Measurements from ENCODE around the gene ELK3.

The ELK3 gene

DNA sequence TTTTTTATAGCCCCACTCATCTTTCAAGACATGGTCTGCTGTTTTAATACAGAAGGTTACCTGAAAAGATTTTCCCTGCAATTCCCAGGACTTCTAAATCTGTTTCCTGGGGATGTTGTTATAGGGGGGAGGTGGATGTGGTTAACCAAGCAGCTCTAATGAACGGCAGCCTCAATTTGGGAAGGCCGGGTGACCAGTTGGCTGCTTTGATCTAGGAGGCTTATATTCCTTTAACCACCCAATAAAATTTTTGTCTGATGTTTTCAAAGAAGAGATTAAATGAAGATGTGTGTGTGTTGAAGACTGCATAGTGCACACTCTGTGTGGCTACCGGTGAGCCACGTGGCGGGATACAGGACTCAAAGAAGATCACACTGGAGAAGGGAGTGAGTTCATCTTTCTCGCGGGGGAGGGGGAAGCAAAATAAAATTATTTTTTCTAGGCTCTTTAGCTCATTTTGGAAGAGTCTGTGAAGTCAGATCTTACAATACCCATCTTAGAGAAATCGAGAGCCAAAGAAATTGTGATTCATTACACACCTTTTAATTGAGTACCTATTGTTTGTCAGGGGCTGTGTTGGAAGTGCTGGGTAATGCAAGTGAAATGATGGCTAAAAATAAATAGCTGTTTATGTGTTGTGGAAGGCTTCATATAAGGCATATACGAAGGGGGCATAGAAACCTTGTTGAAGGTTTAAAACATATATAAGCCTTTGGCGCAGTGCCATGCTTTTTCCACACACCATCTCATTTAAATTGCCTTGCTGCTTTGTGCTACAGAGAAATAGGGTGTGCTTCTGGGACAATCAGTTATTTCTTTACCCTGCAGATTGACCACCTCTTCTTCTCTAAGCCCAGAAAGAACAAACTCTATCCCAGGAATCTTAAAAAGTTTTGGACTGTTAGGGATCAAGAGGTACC is 18.5 kb downstream of the ELK3 start:
- no peak for DNase-seq

DNA sequence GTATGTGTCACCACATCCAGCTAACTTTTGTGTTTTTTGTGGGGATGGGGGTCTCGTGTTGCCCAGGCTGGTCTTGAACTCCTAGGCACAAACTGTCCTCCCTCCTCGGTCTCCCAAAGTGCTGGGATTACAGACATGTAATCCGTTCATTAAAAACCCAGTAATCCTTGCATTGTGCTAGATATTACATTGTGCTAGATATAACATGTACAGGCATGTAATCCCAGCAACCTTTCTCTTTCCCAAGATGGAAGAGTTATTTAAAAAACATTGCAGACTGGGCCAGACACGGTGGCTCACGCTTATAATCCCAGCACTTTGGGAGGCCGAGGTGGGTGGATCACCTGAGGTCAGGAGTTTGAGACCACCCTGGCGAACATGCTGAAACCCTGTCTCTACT is 19.7 kb downstream of the ELK3 start:
- no peak for DNase-seq

DNA sequence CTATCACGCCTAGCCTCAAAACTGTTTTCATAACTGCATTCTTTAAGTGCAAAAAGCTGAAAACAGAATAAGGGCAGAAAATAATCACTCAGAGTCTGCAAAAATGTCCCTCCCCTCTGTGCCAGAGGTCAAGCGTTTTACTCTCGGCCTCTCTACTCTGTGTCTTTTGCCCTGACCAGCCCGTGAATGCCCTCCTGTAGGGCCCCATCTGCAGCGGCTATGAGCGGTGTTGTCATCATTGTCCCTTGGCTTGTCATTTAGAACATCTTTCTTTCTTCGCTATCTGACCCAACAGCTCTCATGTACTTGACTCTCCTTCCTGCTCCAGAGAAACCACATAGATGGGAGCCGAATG is 21.7 kb downstream of the ELK3 start:
- no peak for DNase-seq

DNA sequence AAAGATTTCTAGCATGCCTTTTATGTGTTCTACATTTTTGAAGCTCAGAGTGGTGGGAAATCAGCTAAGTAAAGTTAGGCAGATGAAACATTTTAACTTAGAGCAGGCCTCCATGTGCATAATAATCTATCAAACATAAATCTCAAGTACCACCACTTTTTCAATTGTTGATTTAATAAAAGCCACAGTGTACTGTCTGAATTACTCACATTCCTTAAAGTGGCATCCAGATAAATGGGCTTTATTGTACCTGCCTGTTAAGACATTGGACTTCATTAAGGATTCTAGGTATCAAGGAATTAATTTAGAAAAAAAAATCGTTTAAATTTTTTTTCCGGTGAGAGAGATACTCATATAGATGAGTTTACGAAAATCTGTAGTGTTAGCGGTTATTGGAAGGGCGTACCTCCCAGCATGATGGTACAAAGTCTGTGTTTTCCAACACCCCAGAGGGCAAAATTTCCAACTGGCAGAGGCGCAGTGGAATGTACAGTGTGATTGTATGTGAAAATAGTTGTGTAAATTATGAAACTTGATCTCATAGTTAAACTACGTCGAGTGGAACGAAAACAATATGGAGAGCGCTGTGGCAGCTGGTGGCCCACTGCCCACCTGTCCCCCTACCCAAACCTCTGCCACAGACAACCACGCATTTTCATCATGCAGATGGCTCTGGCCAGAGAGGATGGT is 25.0 kb downstream of the ELK3 start:
- no peak for DNase-seq

DNA sequence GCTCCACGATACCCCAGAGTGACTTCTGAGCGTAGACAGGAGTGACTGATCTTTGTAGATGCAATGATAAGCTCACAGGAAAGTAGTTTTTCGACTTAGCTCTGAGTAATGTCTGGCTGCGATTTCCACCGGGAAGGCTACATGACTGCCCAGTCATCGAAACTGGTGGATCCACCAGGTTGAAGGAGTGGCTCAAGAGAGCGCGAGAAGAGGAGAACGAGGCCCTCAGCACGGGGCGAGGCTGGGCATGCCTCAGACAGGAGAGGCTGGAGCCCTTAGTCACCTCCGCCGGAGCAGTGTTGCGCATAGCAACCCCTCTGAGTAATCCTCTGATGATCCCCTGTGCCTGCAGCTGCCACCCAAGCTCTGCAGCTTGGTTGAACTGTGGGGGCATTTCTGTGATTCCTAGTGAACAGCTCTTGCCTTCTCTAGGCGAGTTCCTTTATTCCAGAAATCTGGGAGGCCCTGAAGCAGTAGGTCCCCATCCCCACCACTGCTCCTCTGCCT is 25.6 kb downstream of the ELK3 start:
- no peak for DNase-seq

DNA sequence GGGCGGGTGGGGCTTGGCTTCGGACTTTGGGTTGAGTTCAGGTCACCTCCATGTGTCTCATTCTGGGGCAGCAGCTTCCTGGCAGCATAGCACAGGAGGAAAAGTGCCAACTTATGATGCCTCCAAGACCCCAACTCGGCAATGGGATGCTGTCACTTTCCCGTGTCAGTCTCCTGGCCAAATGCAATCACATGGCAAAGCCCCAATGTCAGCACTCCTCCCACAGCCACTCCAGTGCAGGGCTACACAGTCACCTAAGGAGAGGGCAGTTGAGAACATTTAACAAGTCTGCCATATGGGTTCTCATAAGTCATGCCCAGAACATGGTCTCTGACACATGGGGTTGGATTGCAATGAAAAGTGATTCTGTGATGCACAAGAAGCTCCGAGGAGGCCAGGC is 26.7 kb downstream of the ELK3 start:
- no peak for DNase-seq

DNA sequence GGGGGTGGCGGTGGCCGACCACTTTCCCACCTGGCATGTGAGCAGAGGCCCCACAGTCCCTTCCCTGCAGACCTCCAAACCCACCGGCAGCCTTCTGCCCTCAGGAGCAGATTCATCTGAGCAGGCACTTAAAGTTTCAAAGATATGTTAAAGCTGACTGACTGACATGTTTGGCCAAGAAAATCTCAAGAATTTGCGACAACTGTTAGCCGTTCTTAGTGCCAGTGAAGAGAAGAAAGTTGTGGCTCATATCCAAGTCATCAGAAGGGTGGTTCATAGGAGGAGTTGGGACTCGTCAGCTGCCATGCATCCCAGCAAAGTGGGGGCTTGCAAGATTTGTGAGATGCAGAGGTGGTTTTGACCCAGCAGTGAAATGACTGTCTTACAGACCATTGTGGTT is 27.2 kb downstream of the ELK3 start:
- DNase-seq = no peak

DNA sequence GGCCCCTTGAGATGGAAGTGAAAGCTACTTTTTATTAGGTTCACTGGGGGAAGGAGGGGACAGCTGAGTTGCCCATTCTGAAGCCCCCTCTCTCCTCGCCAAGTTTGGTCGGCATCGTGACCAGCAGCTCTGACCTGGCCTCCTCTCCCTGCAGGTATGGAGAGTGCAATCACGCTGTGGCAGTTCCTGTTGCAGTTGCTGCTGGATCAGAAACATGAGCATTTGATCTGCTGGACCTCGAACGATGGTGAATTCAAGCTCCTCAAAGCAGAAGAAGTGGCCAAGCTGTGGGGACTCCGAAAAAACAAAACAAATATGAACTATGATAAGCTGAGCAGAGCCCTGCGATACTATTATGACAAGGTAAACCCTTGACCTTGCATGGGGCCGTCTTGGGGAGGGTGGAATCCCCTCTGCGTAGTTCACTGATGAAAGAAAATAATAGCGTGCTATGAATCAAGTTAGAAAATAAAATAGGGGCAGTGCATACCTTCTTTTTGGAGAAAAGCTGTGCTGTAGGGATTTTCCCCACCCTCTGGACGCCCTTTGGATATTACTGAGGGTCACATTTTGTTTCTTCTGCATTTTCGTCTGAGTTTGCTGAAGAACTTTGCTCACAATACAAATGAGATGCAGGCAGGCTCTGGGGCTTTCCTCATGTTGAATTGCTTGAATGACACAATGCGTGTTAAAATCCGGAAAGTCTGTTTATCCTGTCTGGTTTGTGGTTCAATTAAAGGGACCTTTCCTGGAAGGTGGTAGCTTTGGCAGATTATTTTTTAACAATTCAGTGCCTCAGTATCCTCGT is 29.4 kb downstream of the ELK3 start:
- no peak for DNase-seq

DNA sequence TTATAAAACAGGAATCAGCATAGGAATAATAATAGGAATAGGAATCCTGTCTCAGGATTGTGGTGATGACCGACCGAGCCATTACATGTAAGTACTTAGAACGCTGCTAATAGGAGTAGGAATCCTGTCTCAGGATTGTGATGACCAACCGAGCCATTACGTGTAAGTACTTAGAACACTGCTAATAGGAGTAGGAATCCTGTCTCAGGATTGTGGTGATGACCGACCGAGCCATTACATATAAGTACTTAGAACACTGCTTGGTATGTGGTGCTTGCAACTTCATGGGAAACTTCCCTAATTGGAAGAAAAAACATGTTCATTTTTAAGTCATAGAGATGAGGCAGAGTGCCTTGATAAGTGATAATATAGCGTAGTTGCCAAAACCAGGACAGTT is 30.0 kb downstream of the ELK3 start:
- no peak for DNase-seq

DNA sequence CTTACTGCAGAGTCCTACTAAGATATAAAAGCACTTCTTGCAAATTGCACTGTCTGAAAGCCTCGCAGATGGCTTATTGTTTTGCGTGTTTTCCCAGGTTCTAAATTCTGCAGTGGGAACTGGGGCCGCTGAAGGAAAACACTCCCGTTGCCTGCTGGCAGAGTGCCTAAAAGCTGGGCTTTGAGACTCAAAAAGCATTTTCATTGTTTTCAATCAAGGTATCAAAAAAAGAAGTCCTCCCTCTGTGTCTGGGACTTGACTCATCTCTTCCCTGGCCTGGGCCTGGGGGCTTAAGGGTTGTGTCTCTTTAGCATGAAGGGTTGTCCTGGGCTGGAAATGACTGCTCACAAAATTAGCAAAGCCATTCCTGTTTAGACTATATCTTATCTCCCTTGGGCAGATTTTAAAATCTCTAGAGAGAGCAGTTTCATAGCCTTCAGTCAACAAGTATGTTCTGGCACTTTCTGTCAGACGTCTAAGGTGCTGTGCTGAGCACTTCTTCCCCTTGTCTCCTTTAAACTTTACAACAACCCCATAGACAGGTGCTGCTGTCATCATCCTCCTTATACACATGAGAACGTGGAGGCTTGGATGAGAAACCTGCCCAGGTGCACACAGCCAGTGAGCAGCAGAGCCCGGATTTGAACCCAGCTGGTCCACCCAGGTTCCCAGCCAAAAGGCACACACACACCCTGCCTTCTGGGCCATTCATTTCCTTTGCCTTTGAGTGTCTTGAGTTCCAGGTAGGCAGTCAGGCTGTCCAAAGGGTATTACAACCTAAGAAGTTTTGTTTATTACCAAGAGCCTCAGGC is 31.1 kb downstream of the ELK3 start:
- DNase-seq = no peak

DNA sequence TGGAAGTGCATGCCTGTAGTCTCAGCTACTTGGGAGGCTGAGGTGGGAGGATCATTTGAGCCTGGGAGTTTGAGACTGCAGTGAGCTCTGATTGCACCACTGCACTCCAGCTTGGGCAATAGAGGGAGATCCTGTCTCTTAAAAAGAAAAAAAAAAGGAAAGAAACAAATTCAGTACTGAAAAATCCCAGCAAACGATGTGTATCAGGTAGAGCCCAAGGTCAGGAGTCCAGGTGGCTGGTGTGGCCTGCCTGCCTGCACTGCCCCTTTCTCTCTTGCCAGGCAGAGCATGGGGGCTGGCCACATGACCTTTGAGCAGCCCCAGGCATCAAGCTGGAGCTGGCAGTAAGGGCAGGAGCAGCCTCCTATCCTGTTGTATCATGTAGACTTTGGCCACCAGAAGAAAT is 31.8 kb downstream of the ELK3 start:
- DNase-seq = no peak

DNA sequence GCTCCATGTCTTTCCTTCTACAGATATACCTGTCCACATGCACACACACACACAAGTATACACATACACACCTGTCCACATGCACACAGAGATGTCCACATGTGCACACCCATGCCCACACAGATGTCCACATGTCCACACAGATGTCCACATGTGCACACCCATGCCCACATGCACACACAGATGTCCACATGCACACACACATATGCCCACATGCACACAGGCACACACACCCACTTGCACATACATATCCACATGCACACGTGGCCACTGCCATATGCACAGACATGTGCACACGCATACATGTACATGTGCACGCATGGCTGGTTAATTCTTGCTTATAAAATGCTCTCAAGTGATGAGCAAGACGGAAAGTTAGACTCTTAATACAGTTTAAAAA is 32.2 kb downstream of the ELK3 start:
- no peak for DNase-seq

DNA sequence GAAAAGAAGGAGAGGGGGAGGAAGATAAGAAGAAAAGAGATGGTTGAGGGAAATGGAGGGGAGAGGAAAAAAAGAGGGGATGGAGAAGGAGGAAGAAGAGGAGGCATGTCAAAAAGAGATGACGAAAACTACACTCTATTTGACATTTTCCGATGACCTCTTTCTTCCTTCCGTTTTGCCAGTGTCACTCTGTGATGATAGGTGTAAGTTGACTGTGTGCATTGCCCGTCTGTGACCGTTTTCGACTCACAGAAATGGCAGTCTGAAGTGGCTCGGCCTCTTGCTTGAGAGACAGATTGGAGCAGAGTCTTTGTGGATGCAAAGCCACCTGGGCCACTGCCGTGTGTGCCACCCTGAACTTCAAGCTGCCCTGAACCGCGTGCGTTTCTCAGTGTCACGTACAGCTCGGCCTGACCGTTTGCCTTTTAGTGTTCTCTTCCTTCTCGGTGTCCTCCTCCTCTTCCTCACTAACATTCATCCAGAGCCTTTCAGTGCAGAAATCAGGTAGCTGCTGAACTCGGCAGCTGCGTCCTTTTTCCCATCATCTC is 32.7 kb downstream of the ELK3 start:
- no peak for DNase-seq

DNA sequence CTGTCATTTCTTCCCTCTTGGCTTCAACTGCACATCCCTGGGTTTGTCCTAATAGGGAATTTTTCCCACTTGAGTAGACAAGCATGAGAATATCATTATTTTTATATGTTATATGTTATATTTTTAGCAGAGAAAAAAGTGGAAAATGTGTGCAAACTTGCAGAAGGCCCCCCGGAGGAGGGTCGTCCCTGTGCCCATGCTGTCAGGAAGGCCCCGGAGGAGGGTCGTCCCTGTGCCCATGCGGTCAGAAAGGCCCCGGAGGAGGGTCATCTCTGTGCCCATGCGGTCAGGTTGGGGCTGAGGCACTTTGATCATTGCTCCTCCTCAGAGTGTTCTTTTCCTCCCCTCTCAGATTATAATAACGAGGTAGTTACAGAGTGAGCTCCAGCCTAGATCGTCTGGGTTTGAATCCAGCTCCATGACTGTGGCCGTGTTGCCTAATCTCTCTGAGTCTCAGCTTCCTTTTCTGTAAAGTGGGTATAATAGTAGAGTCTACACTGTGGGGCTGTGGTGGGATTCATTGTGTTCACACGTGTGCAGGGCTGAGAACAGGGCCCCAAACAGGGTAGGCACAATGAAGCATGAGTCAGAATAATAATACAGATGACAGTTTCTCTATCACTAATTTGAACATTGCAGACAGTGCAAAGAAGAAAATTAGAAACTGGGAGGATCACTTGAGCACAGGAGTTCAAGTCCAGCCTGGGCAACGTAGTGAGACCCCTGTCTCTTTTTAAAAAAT is 33.4 kb downstream of the ELK3 start:
- no peak for DNase-seq

DNA sequence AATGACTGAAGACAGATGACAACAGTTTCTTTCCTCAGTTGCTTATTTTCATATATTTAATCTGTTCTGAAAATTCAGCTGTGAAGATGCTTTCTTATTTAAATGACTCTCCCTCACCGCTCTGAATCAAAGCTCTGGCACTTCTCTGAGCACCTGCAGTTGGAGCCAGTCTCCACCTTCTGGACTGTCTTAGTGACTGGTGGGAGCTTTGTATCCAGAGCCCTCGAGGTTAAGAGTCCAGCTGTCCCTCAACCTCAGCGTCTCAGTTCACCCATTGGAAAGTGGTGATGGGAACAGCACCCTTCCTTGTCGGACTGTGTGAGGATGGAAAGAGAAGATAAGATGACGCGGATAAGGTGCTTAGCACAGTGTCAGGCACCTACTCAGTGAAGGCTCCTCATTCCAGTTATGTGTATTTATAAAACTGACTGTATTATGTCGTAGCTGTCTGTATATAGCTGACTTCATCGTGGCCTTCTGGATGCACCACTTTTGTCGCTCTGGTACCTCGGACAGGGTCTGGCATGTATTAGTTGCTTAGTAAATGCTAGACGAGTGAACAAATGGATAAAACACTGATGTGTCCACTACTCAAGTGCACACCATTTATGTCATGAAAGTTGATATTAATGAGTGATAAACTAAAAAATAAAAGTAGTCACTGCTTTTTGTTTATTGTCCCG is 34.5 kb downstream of the ELK3 start:
- no peak for DNase-seq

DNA sequence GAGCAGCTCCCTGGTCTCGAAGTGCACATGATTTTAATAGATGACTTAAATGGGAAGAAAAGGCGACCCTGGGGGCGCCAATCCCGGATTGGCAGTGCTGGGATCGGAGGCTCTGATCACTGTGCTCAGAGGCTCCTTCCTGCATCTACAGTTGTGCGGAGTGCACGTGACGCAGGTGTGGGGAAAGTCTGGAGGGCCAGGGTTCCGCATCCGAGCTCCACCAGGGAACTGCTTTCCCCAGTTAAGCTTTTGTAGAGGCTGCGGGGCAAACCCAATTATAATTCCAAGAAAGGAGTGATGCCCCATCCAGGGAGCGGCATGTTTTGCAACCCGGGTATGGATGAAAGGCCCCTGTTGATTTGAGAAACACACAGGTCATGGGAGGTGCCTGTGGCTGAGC is 36.5 kb downstream of the ELK3 start:
- no peak for DNase-seq

DNA sequence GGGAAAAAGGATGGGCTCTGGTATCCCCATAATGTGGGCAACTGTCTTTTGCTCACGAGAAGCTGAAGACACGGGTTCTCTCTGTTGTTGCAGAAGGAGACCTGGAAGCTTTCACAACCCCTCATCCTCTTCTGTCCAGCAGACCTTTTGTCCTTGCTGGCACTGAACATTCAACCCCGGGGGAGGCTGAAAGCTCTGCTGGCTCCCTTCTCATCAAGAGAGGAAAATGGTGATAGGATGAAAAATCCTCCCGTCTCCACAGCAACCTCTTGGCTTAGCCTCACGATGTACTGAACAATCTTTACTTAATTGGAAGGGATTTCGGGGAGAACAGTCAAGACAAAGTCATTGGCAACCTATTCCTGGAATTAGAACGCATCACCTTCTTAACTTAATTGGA is 39.0 kb downstream of the ELK3 start:
- no peak for DNase-seq

DNA sequence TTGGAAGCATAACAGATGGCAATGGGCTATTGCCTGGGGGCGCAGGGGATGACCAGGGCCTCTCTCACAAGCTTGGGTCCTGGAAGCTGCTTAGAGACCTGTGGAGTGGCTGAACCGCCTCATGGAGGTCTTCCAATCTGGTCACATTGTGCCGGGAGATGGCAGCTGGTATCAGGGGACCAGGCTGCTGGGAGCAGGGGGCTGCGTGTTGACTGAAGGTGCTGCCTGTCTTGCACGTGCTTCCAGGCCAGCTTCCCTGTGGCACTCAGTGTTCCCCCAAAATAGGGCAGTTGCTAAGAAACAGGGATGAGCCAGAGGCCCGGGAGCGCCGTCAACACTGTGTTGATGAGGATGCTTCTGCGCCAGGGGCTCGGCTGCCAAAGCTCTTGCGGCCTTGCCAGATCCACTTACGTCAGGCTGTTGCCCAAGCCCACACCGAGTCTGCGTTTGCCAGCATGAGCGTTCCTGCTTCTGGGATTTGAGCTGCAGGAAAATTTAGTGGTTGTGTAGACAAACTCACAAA is 39.8 kb downstream of the ELK3 start:
- DNase-seq = no peak

DNA sequence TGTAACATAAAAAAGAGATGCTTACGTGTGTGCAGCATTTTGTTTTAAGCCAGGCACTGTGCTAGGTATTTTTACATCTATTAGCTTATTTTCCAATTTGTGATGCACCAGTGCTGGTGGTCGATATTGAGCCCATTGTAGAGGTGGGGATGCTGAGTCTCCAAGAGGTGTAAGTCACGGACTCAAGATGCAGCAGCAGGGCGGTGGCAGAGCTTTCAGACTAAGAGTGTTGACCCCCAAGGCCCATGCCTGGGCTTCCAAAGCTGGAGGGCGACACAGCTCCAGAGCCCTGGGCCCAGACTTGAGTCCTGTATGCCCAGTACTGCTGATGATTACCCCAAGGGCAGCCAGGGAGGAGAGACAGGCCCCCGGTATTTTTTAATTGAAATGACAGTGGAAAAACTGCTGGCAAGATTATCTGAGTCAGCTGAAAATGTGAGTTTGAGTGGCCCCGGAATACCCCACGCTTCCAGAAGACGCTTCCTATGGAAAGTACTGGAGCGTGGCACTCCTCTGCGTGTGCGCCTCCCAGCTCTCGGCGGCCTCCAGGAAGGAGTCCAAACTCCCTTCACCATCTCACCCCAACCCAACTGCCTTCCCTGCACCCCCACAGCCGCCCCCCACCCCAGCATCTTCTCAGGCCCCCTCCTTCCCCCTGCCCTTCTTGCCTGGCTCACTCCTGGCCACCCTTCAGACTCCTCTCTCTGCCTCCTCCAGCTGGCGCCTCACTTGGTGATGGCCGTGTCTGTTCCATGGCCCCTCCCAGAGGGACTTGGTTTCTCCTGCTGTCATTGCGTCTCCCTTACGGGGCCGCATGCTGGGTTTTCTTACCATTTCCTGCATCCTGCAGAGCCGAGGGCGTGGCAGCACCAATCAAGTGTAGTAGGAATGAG is 40.7 kb downstream of the ELK3 start:
- no peak for DNase-seq

DNA sequence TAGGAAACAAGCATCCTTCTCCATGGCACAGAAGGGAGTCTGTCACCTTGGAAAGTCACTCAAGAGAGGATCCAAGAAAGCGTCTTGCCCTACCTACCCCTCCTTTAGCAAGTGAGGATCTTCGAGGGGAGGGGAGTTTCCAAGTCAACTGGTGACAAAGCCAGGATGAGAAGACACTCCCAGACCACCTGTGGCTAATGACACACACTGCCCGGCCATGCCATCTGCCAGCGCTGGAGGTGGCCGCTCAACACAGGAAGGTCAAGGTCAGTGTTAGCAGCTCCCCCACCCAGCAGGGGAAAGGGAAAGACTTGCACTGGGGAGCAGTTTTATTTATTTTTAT is 41.3 kb downstream of the ELK3 start:
- no peak for DNase-seq
